Loucy (cell line): ENCODE data around the gene DHX40.

Experiments
- EZH2phosphoT487 ChIP-seq: fragments of 200-600 bp; IDR thresholded peaks from 2 replicates; pipeline ENCODE4 v1.6.1; 2018; ENCODE audit warnings: antibody characterized with exemption, mild to moderate bottlenecking, moderate library complexity, borderline replicate concordance
- TF ChIP-seq, protein P1 (sequence below): fragments of 200-600 bp; sonication (generic); conservative IDR thresholded peaks from 2 replicates; pipeline ENCODE4 v1.5.1; 2014; ENCODE audit warnings: mild to moderate bottlenecking, antibody characterized with exemption, low read length

DNA sequence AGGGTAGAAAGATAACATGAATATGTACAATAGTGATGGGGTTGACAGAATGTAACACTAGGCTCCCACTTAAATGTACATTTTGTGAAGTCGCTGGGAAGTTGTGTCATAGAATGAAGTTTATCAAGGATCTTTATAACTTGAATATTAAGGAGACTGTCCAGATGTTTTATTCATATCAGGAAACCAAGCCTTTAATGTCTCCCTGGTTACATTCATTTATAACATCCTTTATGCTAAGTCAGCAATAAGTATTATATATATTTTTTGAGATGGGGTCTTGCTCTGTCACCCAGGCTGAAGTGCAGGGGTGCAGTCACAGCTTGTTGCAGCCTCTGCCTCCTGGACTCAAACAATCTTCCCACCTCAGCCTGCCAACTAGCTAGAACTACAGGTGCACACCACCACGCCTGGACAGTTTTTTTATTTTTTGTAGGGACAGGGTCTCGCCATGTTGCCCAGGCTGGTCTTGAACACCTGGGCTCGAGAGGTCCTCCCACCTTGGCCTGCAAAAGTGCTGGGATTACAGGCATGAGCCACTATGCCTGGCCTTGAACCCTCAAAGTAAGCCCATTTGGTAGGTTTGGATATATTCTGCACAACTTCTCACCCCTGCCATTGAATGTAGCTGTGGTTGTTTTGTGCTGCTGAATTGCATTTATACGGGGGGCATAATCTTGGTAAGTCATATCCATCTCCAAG lies 68.4 kb downstream of the DHX40 start:
- TF ChIP-seq, protein P1, sequence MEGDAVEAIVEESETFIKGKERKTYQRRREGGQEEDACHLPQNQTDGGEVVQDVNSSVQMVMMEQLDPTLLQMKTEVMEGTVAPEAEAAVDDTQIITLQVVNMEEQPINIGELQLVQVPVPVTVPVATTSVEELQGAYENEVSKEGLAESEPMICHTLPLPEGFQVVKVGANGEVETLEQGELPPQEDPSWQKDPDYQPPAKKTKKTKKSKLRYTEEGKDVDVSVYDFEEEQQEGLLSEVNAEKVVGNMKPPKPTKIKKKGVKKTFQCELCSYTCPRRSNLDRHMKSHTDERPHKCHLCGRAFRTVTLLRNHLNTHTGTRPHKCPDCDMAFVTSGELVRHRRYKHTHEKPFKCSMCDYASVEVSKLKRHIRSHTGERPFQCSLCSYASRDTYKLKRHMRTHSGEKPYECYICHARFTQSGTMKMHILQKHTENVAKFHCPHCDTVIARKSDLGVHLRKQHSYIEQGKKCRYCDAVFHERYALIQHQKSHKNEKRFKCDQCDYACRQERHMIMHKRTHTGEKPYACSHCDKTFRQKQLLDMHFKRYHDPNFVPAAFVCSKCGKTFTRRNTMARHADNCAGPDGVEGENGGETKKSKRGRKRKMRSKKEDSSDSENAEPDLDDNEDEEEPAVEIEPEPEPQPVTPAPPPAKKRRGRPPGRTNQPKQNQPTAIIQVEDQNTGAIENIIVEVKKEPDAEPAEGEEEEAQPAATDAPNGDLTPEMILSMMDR: no peak
- TF ChIP-seq EZH2phosphoT487: no peak
